ENCODE data around the gene TICRR. TPM values are rescaled to one million over a fixed set of nuclear protein-coding genes. Genes with fewer than 3 reads are reported as not detected.

TICRR gene
- total and polyA plus RNA-seq, 2 of the 13 experiments (the other 11 are each of a cell fraction or from before 2014, with no cell fraction given), result 4.1 to 14.3 TPM

DNA sequence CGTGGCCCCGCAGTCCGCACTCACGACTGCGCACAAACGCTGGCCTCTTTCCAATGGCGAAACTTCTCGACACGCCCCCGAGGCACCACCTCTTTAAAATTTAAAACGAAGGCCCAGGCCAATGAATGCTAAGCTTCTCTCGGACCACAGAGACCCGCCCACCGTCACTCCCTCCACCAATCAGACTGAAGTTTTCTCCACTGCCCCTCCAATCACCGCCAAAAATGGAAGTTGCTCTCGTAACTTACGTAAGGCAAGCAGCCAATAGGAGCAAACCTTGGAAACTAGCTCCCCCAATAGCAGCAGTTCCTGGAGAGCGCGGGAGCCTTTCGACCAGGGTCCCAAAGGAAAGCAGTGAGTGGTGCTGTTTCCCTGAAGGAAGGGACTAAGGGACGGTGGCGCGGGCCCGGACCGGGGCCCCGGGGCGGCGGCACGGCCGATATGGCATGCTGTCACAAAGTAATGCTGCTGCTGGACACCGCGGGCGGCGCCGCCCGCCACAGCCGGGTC is at the start of gene TICRR (continued):
- peak; percentile 65; the same call in 1 of the 2 replicates for TF ChIP-seq FOXK1 (CRISPR knock-in tag; IDR thresholded peaks at IDR 0.05; ENCODE audit: borderline replicate concordance, low read depth)
- TF ChIP-seq, protein P1, sequence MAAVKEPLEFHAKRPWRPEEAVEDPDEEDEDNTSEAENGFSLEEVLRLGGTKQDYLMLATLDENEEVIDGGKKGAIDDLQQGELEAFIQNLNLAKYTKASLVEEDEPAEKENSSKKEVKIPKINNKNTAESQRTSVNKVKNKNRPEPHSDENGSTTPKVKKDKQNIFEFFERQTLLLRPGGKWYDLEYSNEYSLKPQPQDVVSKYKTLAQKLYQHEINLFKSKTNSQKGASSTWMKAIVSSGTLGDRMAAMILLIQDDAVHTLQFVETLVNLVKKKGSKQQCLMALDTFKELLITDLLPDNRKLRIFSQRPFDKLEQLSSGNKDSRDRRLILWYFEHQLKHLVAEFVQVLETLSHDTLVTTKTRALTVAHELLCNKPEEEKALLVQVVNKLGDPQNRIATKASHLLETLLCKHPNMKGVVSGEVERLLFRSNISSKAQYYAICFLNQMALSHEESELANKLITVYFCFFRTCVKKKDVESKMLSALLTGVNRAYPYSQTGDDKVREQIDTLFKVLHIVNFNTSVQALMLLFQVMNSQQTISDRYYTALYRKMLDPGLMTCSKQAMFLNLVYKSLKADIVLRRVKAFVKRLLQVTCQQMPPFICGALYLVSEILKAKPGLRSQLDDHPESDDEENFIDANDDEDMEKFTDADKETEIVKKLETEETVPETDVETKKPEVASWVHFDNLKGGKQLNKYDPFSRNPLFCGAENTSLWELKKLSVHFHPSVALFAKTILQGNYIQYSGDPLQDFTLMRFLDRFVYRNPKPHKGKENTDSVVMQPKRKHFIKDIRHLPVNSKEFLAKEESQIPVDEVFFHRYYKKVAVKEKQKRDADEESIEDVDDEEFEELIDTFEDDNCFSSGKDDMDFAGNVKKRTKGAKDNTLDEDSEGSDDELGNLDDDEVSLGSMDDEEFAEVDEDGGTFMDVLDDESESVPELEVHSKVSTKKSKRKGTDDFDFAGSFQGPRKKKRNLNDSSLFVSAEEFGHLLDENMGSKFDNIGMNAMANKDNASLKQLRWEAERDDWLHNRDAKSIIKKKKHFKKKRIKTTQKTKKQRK (IDR thresholded peaks at IDR 0.05; ENCODE audit: low read length), result 0 out of 2 replicates have a peak, but pooled peaks have one; percentile 24
- TF ChIP-seq MED13 (CRISPR knock-in tag; IDR thresholded peaks at IDR 0.05), result no peak
- TF ChIP-seq ZNF121 (CRISPR knock-in tag; IDR thresholded peaks at IDR 0.05), result no peak
- TF ChIP-seq RARA (CRISPR knock-in tag; IDR thresholded peaks at IDR 0.05), result no peak
- peak; percentile 98 for TF ChIP-seq HDAC1 (CRISPR knock-in tag; IDR thresholded peaks at IDR 0.05)
- no peak for TF ChIP-seq RNF2 (conservative IDR thresholded peaks at IDR 0.05; ENCODE audit: low read depth)
- no peak for TF ChIP-seq GTF3A (CRISPR knock-in tag; conservative IDR thresholded peaks at IDR 0.05)
- no peak for TF ChIP-seq ZBTB7B (CRISPR knock-in tag; IDR thresholded peaks at IDR 0.05)
- TF ChIP-seq ZBTB7A (CRISPR knock-in tag; IDR thresholded peaks at IDR 0.05), result no peak
- no peak for TF ChIP-seq ZNF777 (CRISPR knock-in tag; IDR thresholded peaks at IDR 0.05)
- TF ChIP-seq, protein P2, sequence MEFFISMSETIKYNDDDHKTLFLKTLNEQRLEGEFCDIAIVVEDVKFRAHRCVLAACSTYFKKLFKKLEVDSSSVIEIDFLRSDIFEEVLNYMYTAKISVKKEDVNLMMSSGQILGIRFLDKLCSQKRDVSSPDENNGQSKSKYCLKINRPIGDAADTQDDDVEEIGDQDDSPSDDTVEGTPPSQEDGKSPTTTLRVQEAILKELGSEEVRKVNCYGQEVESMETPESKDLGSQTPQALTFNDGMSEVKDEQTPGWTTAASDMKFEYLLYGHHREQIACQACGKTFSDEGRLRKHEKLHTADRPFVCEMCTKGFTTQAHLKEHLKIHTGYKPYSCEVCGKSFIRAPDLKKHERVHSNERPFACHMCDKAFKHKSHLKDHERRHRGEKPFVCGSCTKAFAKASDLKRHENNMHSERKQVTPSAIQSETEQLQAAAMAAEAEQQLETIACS (CRISPR knock-in tag; IDR thresholded peaks at IDR 0.05), result no peak
- TF ChIP-seq ZNF589 (CRISPR knock-in tag; conservative IDR thresholded peaks at IDR 0.05), result peak; percentile 92
- TF ChIP-seq ZNF557 (CRISPR knock-in tag; IDR thresholded peaks at IDR 0.05), result no peak
- TF ChIP-seq ZNF343 (CRISPR knock-in tag; IDR thresholded peaks at IDR 0.05), result no peak
- TF ChIP-seq, protein P3, sequence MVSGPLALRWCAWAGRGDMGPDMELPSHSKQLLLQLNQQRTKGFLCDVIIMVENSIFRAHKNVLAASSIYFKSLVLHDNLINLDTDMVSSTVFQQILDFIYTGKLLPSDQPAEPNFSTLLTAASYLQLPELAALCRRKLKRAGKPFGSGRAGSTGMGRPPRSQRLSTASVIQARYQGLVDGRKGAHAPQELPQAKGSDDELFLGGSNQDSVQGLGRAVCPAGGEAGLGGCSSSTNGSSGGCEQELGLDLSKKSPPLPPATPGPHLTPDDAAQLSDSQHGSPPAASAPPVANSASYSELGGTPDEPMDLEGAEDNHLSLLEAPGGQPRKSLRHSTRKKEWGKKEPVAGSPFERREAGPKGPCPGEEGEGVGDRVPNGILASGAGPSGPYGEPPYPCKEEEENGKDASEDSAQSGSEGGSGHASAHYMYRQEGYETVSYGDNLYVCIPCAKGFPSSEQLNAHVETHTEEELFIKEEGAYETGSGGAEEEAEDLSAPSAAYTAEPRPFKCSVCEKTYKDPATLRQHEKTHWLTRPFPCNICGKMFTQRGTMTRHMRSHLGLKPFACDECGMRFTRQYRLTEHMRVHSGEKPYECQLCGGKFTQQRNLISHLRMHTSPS (CRISPR knock-in tag; IDR thresholded peaks at IDR 0.05; ENCODE audit: low read depth), result no peak
- TF ChIP-seq IKZF4 (CRISPR knock-in tag; IDR thresholded peaks at IDR 0.05; ENCODE audit: borderline replicate concordance, low read depth, not compliant biosample characterization), result peak; percentile 24
- 0 out of 2 replicates have a peak, but pooled peaks have one; percentile 86 for TF ChIP-seq CC2D1A (CRISPR knock-in tag; IDR thresholded peaks at IDR 0.05)
- no peak for TF ChIP-seq PAWR (CRISPR knock-in tag; IDR thresholded peaks at IDR 0.05; ENCODE audit: borderline replicate concordance)
- TF ChIP-seq, protein P4, sequence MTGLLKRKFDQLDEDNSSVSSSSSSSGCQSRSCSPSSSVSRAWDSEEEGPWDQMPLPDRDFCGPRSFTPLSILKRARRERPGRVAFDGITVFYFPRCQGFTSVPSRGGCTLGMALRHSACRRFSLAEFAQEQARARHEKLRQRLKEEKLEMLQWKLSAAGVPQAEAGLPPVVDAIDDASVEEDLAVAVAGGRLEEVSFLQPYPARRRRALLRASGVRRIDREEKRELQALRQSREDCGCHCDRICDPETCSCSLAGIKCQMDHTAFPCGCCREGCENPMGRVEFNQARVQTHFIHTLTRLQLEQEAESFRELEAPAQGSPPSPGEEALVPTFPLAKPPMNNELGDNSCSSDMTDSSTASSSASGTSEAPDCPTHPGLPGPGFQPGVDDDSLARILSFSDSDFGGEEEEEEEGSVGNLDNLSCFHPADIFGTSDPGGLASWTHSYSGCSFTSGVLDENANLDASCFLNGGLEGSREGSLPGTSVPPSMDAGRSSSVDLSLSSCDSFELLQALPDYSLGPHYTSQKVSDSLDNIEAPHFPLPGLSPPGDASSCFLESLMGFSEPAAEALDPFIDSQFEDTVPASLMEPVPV (CRISPR knock-in tag; IDR thresholded peaks at IDR 0.05), result peak; percentile 96; the same call in 1 of the 2 replicates
- TF ChIP-seq, protein P5, sequence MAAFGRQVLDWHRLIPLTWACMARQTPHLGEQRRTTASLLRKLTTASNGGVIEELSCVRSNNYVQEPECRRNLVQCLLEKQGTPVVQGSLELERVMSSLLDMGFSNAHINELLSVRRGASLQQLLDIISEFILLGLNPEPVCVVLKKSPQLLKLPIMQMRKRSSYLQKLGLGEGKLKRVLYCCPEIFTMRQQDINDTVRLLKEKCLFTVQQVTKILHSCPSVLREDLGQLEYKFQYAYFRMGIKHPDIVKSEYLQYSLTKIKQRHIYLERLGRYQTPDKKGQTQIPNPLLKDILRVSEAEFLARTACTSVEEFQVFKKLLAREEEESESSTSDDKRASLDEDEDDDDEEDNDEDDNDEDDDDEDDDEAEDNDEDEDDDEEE (CRISPR knock-in tag; IDR thresholded peaks at IDR 0.05), result no peak
- peak; percentile 97 for TF ChIP-seq NFYC (CRISPR knock-in tag; IDR thresholded peaks at IDR 0.05)
